HG03064 (cell line): ENCODE results near the gene CNPY2.
A peak's percentile ranks its signal among the peaks of the same experiment; 100 is the strongest.
"Not testable (repeated sequence)": the region's sequence is repeated elsewhere in the genome, so short reads cannot be mapped to it uniquely, and the experiment has no call there.

Experiments
- ATAC-seq: cut with Tn5 transposase; IDR thresholded peaks from one replicate; pipeline ENCODE4 v1.9.1; 2021; ENCODE audit warnings: low read depth; ENCODE audit not compliant: unreplicated experiment

CNPY2 gene

GRCh38 chr12:56334490-56334793, 18.7 kb upstream of the CNPY2 start:
- no peak for ATAC-seq

- ATAC-seq, result peak; percentile 80
These were observed 18.1 kb upstream of the CNPY2 start, which contains the start of gene PAN2 for GRCh38 chr12:56333679-56334489. Gene PAN2 (minus strand): TSS chr12:56334000. CDS start chr12:56333094, 906 bp downstream.

- no peak for ATAC-seq
These were observed 17.4 kb upstream of the CNPY2 start for GRCh38 chr12:56333197-56333678.

DNA sequence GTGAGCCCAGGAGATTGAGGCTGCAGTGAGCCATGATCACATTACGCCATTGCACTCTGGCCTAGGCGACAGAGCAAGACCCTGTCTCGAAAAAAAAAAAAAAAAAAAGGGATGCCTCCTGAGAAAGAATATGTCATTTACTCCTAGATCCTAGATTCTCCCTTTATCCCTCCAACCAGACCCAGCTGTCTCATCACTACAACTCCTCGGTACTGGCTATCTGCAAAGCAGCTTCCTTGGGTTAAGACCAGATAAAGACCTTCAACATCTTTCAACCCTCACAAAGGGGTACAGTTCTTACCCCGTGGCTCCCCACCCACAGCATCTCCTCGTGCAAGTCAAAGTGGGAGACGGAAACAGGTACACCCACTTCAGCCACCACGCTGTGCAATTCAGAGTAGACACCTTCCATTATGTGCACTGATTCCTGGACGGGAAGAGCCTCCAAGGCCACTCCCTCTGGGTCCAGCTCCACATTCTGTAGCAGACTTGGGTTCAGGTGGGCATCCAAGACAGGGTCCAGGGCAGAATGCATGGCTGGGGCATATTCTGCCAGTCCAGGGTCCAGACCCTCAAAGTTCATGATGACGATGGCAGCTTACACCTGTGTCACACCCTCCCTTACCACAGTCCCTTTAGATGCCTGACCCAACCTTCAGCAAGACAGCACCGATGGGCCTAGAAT, 16.9 kb upstream of the CNPY2 start:
- no peak for ATAC-seq

- ATAC-seq, result no peak
These were observed 15.2 kb upstream of the CNPY2 start for GRCh38 chr12:56330936-56331490.

- no peak for ATAC-seq
These were observed 10.7 kb upstream of the CNPY2 start for GRCh38 chr12:56326533-56326932.

GRCh38 chr12:56326126-56326525, 10.3 kb upstream of the CNPY2 start:
- ATAC-seq, result no peak

DNA sequence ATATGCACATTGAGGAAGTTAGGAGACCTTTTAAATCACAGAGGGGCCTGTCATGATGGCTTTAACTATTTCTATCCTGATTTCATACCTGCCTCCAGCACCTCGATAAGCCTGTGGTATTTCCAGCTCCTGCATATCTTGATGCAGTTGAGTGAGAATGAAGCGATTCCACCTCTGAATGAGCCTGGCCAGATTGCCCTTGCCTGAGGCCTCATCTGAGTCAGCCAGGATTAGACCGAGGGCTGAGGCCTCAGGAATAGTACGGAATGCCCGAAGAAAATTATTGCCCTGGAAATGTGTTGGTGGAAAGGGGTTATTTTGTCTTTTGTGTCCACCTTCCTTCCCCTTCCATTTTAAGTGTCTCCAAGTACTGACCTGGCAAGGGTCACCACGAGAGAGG, 8.4 kb upstream of the CNPY2 start:
- ATAC-seq, result no peak

DNA sequence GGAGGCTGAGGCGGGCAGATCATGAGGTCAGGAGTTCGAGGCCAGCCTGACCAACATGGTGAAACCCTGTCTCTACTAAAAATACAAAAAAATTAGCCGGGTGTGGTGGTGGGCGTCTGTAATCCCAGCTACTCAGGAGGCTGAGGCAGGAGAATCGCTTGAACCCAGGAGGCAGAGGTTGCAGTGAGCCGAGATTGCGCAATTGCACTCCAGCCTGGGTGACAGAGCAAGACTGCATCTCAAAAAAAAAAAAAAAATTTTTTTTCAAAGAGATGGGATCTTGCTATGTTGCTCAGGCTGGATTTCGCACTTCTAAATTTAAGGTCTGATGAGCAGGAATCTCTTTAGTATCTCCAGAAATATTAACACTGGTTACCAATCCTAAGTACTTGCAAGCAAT, 5.8 kb upstream of the CNPY2 start:
- ATAC-seq, result not testable (repeated sequence)

- no peak for ATAC-seq
These were observed 5.2 kb upstream of the CNPY2 start for GRCh38 chr12:56321027-56321426.

GRCh38 chr12:56317675-56318074, 1.9 kb upstream of the CNPY2 start:
- no peak for ATAC-seq

GRCh38 chr12:56315249-56315621, 553 bp downstream of the CNPY2 start:
- ATAC-seq, result no peak

DNA sequence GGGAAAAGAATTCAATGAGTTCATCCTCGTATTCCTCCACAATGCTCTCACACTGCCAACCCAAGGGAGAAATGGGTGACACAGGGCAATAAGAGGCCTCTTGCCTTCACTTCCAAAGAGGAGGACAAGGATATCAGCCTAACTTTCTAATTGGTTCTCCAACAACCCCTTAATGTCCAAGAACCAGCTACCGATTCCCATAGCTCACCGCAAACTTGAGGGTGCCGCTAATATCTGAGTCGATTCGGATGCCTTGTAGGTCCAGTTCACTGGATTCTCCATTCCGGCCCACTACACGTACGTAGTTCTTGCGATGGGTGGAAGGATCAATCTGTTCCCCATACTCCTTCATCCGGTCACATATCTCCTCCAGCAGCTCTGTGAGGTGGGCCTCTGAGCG, 4.8 kb downstream of the CNPY2 start:
- no peak for ATAC-seq

- ATAC-seq, result no peak
These were observed 7.1 kb downstream of the CNPY2 start for GRCh38 chr12:56308714-56309113.

GRCh38 chr12:56307221-56307965, 8.4 kb downstream of the CNPY2 start:
- no peak for ATAC-seq

- no peak for ATAC-seq
These were observed 10.8 kb downstream of the CNPY2 start for GRCh38 chr12:56304872-56305590.

GRCh38 chr12:56304276-56304675, 11.5 kb downstream of the CNPY2 start:
- no peak for ATAC-seq

GRCh38 chr12:56300644-56301464, 14.9 kb downstream of the CNPY2 start:
- no peak for ATAC-seq

GRCh38 chr12:56299853-56300643, 15.7 kb downstream of the CNPY2 start, which contains the start of gene CS:
Gene CS (minus strand): TSS chr12:56300330. CDS start chr12:56300201, 129 bp downstream.
- peak; percentile 87 for ATAC-seq
